NB4 (cell line): ENCODE data around the gene MRO.

ENCODE experiments used
- DNase-seq: peaks from one replicate; pipeline ENCODE4 v3.0.0; 2010; ENCODE audit warnings: low read depth
- H3K4me3 ChIP-seq: one replicate; pipeline ENCODE4 v1.5.1; 2011; ENCODE audit warnings: mild to moderate bottlenecking, low read depth, low read length, moderate library complexity
- MYC ChIP-seq: IDR thresholded peaks from 2 replicates; pipeline ENCODE4 v1.6.1; 2011; ENCODE audit warnings: low read depth, low read length
- POLR2A ChIP-seq: IDR thresholded peaks from 2 replicates; pipeline ENCODE4 v1.6.1; 2011; ENCODE audit warnings: mild to moderate bottlenecking; ENCODE audit not compliant: insufficient read length; ENCODE audit errors: extremely low read depth
- TF ChIP-seq, protein P1 (sequence below): IDR thresholded peaks from one replicate; pipeline ENCODE4 v1.5.1; 2012; ENCODE audit warnings: low read depth, low read length
- TF ChIP-seq, protein P2 (sequence below): IDR thresholded peaks from 2 replicates; pipeline ENCODE4 v1.6.1; 2011; ENCODE audit warnings: low read depth, low read length

Gene MRO

DNA sequence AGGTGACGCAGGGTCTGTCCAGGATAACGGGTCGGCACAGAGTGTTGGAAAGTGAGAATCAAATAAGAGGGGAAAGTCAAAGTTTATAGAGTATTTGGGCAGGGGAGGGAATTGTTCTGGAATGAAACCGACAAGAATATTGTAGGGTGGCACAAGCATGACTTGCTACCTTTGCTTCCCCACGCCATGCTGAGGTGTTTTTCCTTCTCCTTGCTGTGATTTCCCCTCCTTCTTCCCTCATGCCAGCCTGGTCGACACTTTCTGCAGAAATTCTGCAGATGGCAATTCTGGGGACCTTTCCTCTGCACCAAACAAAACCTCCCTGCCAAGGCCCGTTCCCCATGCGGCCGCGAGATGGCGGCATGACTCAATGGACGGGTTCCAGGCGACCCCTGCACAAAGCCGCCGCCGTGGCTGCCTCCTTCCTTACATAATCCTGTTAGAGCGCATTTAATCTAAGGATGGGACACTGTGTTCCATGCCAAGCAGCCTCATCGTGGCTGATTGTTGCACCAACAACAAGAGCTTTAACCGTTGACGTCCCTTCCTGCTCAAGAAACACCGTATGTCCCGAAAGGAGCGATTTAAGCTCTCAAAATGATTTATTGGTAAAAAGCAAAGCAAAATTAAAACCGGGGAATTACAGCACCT, at the start of gene MRO:
MRO (minus strand) TSS at position 289 of the 651 bp plus-strand sequence. CDS start 10,616 bp downstream, outside the sequence.
- DNase-seq: peak; percentile 86
- TF ChIP-seq, protein P1, sequence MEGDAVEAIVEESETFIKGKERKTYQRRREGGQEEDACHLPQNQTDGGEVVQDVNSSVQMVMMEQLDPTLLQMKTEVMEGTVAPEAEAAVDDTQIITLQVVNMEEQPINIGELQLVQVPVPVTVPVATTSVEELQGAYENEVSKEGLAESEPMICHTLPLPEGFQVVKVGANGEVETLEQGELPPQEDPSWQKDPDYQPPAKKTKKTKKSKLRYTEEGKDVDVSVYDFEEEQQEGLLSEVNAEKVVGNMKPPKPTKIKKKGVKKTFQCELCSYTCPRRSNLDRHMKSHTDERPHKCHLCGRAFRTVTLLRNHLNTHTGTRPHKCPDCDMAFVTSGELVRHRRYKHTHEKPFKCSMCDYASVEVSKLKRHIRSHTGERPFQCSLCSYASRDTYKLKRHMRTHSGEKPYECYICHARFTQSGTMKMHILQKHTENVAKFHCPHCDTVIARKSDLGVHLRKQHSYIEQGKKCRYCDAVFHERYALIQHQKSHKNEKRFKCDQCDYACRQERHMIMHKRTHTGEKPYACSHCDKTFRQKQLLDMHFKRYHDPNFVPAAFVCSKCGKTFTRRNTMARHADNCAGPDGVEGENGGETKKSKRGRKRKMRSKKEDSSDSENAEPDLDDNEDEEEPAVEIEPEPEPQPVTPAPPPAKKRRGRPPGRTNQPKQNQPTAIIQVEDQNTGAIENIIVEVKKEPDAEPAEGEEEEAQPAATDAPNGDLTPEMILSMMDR: peak; percentile 89
- TF ChIP-seq, protein P2, sequence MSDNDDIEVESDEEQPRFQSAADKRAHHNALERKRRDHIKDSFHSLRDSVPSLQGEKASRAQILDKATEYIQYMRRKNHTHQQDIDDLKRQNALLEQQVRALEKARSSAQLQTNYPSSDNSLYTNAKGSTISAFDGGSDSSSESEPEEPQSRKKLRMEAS: peak; percentile 26; the same call in 1 of the 2 replicates
- TF ChIP-seq POLR2A (no peak), MYC (no peak)
- H3K4me3 ChIP-seq: peak within 1 kb of the TSS; percentile 46

DNA sequence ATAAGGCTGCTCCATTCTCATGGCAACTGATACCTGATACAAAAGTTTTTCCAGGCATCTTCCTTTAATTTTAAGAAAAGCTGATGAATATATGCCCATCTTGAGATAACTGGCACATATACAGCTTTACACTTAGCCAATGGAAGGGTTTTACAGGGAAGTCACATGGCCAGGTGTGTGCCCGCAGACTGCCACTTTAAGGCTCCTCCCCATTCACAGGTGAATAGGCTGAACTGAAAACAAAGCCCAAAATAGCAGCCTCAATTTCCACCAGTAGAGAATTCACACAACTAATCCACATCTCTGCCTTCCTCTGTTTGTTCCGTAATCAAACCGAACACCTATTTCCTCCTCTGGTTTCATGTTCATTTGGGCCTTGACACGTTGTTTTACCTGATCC, 49.3 kb upstream of the MRO start:
- DNase-seq: no peak
- no peak overlapping the region for H3K4me3 ChIP-seq
- TF ChIP-seq MYC (no peak), POLR2A (no peak)
- TF ChIP-seq, protein P1: no peak
- TF ChIP-seq, protein P2: no peak

DNA sequence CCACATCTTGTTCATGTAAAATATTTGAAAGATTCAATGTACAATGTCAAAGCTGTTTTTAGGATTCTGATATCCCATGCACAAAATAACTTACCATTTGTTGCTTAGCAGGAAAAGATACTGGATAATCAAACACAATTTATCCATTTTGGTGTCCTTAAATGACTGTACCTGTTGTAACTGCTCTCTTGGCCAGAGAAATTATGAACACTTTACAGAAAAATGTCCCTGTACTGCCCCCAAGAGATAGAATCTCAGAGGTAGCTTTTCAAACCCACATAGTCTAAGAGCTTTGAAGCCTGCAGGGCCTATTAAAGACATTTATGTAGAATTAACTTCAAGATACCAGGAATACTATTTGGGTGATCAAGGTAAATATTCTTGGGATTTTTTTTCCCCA, 46.9 kb upstream of the MRO start:
- no peak for TF ChIP-seq MYC
- DNase-seq: peak; percentile 32
- H3K4me3 ChIP-seq: no peak overlapping the region

DNA sequence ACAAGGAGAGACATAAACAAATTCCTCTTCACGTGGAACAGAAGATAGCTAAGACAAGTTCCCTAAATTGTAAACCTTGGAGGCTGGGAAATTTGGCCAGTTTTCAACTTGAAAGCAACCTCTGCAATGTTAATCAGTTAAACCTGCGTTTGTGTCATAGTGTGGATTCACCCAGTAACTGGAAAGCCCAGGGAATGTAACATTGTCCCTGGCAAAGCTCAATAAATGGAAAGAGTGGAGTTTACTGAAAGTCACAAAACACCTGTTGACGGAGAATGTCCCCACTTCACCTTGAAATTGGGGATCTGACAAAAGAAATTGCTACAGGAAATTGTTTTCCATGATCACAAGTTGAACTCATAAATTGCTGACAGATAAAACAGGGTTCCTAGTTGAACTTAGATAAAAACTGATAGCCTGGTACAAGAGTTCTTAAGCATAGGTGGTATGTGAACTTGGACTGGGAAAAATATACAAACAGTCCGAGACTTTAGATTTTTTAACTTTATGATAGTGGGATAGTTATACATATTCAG, 44.1 kb upstream of the MRO start:
- DNase-seq: no peak
- TF ChIP-seq, protein P2: no peak
- no peak for TF ChIP-seq POLR2A
- no peak for TF ChIP-seq MYC
- TF ChIP-seq, protein P1: no peak
- no peak overlapping the region for H3K4me3 ChIP-seq

DNA sequence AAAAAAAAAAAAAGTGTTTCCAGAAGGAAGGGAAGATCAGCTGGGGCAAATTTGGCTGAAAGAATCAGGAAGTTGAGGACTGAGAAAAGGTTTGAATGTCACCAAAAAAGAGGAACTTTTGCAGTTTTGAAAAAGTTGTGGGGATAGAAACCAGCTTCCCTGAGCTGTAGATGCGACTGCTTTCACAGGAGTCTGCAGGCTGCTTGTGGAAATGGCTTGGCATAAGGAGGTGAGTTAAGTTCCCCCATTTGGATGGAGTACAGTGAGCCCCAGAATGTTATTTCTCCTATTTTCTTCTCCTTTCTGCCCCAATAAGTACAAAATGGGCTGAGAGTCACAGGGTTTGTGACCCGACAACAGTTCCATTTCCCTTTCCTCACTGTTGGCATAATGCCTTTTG, 42.6 kb upstream of the MRO start:
- TF ChIP-seq POLR2A: no peak
- TF ChIP-seq, protein P1: no peak
- TF ChIP-seq, protein P2: no peak
- no peak for TF ChIP-seq MYC
- H3K4me3 ChIP-seq: no peak overlapping the region
- peak; percentile 72 for DNase-seq

DNA sequence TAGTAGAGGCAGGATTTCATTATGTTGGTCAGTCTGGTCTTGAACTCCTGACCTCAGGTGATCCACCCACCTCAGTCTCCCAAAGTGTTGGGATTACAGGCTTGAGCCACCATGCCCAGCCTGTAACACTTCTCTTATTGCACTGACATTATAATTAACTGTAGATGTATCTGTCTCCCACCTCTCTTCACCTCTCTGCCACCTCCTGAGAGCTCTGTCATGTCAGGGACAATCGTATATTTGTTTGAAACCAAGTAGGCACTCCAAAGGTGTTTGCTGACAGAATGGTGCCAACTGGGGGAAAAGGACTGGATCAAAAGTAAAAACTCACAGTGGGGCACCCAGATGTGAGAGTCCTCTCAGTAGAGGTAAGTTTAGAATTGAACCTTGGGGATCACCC, 41.8 kb upstream of the MRO start:
- TF ChIP-seq MYC: no peak
- TF ChIP-seq, protein P2: no peak
- TF ChIP-seq, protein P1: no peak
- no peak for TF ChIP-seq POLR2A
- no peak for DNase-seq
- no peak overlapping the region for H3K4me3 ChIP-seq
